ENCODE data around the gene DNM3. TPM values are rescaled to one million over a fixed set of nuclear protein-coding genes. Genes with fewer than 3 reads are reported as not detected.

DNM3 gene
- total and polyA plus RNA-seq, 7 donors, result 0.60 to 13.3 (median 3.9) TPM

- H3K4me3 ChIP-seq, result no peak overlapping the region
- intact Hi-C loops (cut with DNase I), result no loop called here
Measured at GRCh38 chr1:171811672-171812071, 29.6 kb upstream of the DNM3 start.

GRCh38 chr1:171814692-171815091 is 26.6 kb upstream of the DNM3 start:
- H3K4me1 ChIP-seq, result peaks cover 0 to 12% (median 8%) of the 10 kb centered on the region in 4 donors
- 56 to 82% methylated on average over 2 of the region's 2 CpGs for WGBS, 2 donors
- H3K27me3 ChIP-seq, result no peaks in the 10 kb centered on the region
- DNase-seq, result no peak
- no peaks in the 10 kb centered on the region for H3K9me3 ChIP-seq
- H3K36me3 ChIP-seq, result no peaks in the 10 kb centered on the region
- H3K4me3 ChIP-seq, result no peak overlapping the region
- intact Hi-C loops (cut with DNase I), result no loop called here
- no peak overlapping the region for H3K27ac ChIP-seq
- TF ChIP-seq POLR2AphosphoS5 (IDR thresholded peaks at IDR 0.05) (no peak), CTCF (IDR thresholded peaks at IDR 0.05) (no peak), EP300 (IDR thresholded peaks at IDR 0.05) (no peak), POLR2A (IDR thresholded peaks at IDR 0.05) (no peak)

More at GRCh38 chr1:171811672-171812071, 29.6 kb upstream of the DNM3 start:
- no peak for TF ChIP-seq CTCF (IDR thresholded peaks at IDR 0.05)
- TF ChIP-seq POLR2A (IDR thresholded peaks at IDR 0.05), result no peak
- Histone ChIP-seq H3K4me1 (no peaks in the 10 kb centered on the region), H3K27ac (no peak overlapping the region), H3K9me3 (no peaks in the 10 kb centered on the region), H3K36me3 (no peaks in the 10 kb centered on the region), H3K27me3 (no peaks in the 10 kb centered on the region)
- no peak for DNase-seq

- 92 to 96% methylated on average over 3 of the region's 3 CpGs for WGBS, 2 donors
- intact Hi-C loops (cut with DNase I), result no loop called here
- no peaks in the 10 kb centered on the region for H3K9me3 ChIP-seq
- no peaks in the 10 kb centered on the region for H3K27me3 ChIP-seq
- no peak for DNase-seq
- peaks cover 0 to 12% (median 8%) of the 10 kb centered on the region in 4 donors for H3K4me1 ChIP-seq
- no peak overlapping the region for H3K27ac ChIP-seq
- TF ChIP-seq POLR2A (IDR thresholded peaks at IDR 0.05), result no peak
- TF ChIP-seq CTCF (IDR thresholded peaks at IDR 0.05), result no peak
- no peak for TF ChIP-seq POLR2AphosphoS5 (IDR thresholded peaks at IDR 0.05)
- no peak for TF ChIP-seq EP300 (IDR thresholded peaks at IDR 0.05)
- H3K36me3 ChIP-seq, result no peaks in the 10 kb centered on the region
- H3K4me3 ChIP-seq, result no peak overlapping the region
Measured at GRCh38 chr1:171816300-171816901, 24.9 kb upstream of the DNM3 start.

- no peaks in the 10 kb centered on the region for H3K27me3 ChIP-seq
- H3K4me3 ChIP-seq, result no peak overlapping the region
- no peak overlapping the region for H3K27ac ChIP-seq
- H3K4me1 ChIP-seq, result peaks cover 0 to 12% (median 8%) of the 10 kb centered on the region in 4 donors
- intact Hi-C loops (cut with DNase I), result no loop called here
- no peaks in the 10 kb centered on the region for H3K9me3 ChIP-seq
- no peaks in the 10 kb centered on the region for H3K36me3 ChIP-seq
- no peak for DNase-seq
- TF ChIP-seq POLR2A (IDR thresholded peaks at IDR 0.05) (no peak), POLR2AphosphoS5 (IDR thresholded peaks at IDR 0.05) (no peak), CTCF (IDR thresholded peaks at IDR 0.05) (no peak), EP300 (IDR thresholded peaks at IDR 0.05) (no peak)
- WGBS, 2 donors, result 38 to 42% methylated on average over 3 of the region's 3 CpGs
Measured at GRCh38 chr1:171817511-171818265, 23.6 kb upstream of the DNM3 start.
